HG03045 (cell line): ENCODE measurements around the gene CGNL1.

Source experiments
- ATAC-seq: cut with Tn5 transposase; IDR thresholded peaks from one replicate; pipeline ENCODE4 v1.9.1; 2021; ENCODE audit warnings: mild to moderate bottlenecking, moderate library complexity; ENCODE audit not compliant: unreplicated experiment

The CGNL1 gene

GRCh38 chr15:57591237-57591821, 215.0 kb downstream of the CGNL1 start:
- no peak for ATAC-seq

- ATAC-seq: no peak
Observed at GRCh38 chr15:57591822-57592367, 215.6 kb downstream of the CGNL1 start, which contains the start of gene MYZAP. Gene MYZAP (plus strand): TSS chr15:57591904. CDS start chr15:57592035, 131 bp downstream.

- no peak for ATAC-seq
Observed at GRCh38 chr15:57592426-57592825, 216.1 kb downstream of the CGNL1 start.

GRCh38 chr15:57592836-57593420, 216.6 kb downstream of the CGNL1 start:
- no peak for ATAC-seq

DNA sequence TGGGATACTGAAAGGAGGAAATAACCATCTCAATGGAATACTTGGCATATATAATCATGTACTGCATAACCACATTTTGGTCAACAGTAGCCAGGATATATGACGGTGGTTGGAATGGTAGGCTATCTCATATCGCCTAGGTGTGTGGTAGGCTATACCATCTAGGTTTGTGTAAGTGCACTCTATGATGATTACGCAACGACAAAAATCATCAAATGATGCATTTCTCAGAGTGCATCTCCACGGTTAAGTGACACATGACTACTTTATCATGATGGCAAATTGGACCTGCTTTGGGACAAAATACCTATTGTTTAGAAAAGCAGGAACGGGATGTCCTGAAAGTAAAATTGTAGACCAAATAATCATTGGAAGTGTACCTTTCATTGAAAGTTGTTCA, 218.2 kb downstream of the CGNL1 start:
- ATAC-seq: no peak

GRCh38 chr15:57595011-57595866, 218.9 kb downstream of the CGNL1 start:
- ATAC-seq: no peak

DNA sequence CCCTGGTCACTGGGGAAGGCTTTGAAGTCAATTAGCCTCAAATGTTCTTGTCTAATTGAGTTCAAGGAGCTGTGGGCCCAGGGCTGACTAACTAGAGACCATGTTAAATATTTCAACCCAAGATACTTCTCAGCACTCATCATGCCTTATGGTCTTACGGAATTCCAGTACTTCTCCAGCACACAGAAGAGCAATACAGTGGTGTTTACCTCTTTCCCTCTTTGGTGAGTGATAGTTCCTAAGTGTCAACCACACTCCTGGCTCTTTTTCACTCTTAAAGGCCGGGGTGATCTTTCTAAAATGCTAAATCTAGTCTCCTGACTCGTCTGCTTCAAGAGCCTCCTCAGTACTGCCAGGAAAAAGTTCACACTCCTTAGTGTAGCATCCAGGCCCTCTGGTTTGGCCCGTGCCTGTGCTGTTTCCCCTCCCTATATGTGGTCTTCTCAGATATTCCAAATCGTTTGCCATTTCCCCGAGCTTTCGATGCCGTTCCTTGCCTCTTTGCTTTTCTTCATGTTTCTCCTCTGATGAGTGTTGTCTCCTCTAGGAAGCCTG, 220.1 kb downstream of the CGNL1 start:
- ATAC-seq: no peak

GRCh38 chr15:57596978-57597377, 220.7 kb downstream of the CGNL1 start:
- no peak for ATAC-seq

- ATAC-seq: no peak
Observed at GRCh38 chr15:57597431-57597830, 221.1 kb downstream of the CGNL1 start.

GRCh38 chr15:57598346-57598745, 222.0 kb downstream of the CGNL1 start:
- ATAC-seq: no peak

GRCh38 chr15:57599296-57599810, 223.0 kb downstream of the CGNL1 start:
- no peak for ATAC-seq

GRCh38 chr15:57600197-57600596, 223.9 kb downstream of the CGNL1 start:
- no peak for ATAC-seq
